ENCODE data around the gene POLD4. TPM values are rescaled to one million over a fixed set of nuclear protein-coding genes. Genes with fewer than 3 reads are reported as not detected.
A peak's percentile ranks its signal among the peaks of the same experiment; 100 is the strongest.

The POLD4 gene
- total and polyA plus RNA-seq, 2 experiments from 2014 or later, result 51.9 to 64.4 TPM

GRCh38 chr11:67349928-67350465 lies 3.3 kb downstream of the POLD4 start:
- H3K4me1 ChIP-seq (ENCODE audit: low read depth), result peaks cover 10% of the 10 kb centered on the region
- no peaks in the 10 kb centered on the region for H3K36me3 ChIP-seq
- TF ChIP-seq, protein P1, sequence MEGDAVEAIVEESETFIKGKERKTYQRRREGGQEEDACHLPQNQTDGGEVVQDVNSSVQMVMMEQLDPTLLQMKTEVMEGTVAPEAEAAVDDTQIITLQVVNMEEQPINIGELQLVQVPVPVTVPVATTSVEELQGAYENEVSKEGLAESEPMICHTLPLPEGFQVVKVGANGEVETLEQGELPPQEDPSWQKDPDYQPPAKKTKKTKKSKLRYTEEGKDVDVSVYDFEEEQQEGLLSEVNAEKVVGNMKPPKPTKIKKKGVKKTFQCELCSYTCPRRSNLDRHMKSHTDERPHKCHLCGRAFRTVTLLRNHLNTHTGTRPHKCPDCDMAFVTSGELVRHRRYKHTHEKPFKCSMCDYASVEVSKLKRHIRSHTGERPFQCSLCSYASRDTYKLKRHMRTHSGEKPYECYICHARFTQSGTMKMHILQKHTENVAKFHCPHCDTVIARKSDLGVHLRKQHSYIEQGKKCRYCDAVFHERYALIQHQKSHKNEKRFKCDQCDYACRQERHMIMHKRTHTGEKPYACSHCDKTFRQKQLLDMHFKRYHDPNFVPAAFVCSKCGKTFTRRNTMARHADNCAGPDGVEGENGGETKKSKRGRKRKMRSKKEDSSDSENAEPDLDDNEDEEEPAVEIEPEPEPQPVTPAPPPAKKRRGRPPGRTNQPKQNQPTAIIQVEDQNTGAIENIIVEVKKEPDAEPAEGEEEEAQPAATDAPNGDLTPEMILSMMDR (IDR thresholded peaks at IDR 0.05; ENCODE audit: low read depth, low read length), result no peak
- no peak overlapping the region for H3K4me3 ChIP-seq
- no peak overlapping the region for H3K27ac ChIP-seq
- no peaks in the 10 kb centered on the region for H3K9me3 ChIP-seq (ENCODE audit: low read depth)
- DNase-seq (ENCODE audit: low read depth in 1 of 2, low spot score in 1 of 2), result no peak
- H3K27me3 ChIP-seq, result no peaks in the 10 kb centered on the region

GRCh38 chr11:67349457-67349856 lies 3.9 kb downstream of the POLD4 start:
- Histone ChIP-seq H3K27ac (no peak overlapping the region), H3K36me3 (no peaks in the 10 kb centered on the region), H3K9me3 (ENCODE audit: low read depth) (no peaks in the 10 kb centered on the region), H3K4me1 (ENCODE audit: low read depth) (peaks cover 10% of the 10 kb centered on the region), H3K4me3 (no peak overlapping the region), H3K27me3 (no peaks in the 10 kb centered on the region)
- peak in 1 of 2 donors; percentile 40 for DNase-seq (ENCODE audit: low read depth in 1 of 2, low spot score in 1 of 2)
- TF ChIP-seq, protein P1 (IDR thresholded peaks at IDR 0.05; ENCODE audit: low read depth, low read length), result no peak

DNA sequence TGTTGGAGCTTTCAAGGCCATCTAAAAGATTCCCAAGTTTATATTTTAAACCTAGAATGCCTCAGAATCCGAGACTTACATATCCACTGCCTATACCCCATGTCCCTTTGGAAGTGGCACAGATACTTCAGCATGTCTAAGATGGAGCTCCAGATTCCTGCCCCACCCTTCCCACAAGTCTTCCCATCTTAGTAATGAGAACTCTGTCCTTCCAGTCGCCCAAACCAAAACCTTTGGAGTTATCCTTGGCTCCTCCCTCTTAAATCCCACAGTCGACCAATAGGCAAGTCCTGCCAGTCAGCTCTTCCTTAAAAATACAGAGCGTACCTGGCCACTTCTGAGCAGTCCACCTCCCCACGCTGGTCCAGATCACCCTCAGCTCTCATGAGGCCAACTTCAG lies 4.3 kb downstream of the POLD4 start:
- H3K4me3 ChIP-seq, result no peak overlapping the region
- H3K36me3 ChIP-seq, result no peaks in the 10 kb centered on the region
- H3K27ac ChIP-seq, result no peak overlapping the region
- H3K27me3 ChIP-seq, result no peaks in the 10 kb centered on the region
- no peaks in the 10 kb centered on the region for H3K9me3 ChIP-seq (ENCODE audit: low read depth)
- peaks cover 7% of the 10 kb centered on the region for H3K4me1 ChIP-seq (ENCODE audit: low read depth)
- DNase-seq (ENCODE audit: low read depth in 1 of 2, low spot score in 1 of 2), result no peak
- TF ChIP-seq, protein P1 (IDR thresholded peaks at IDR 0.05; ENCODE audit: low read depth, low read length), result no peak

- TF ChIP-seq, protein P1 (IDR thresholded peaks at IDR 0.05; ENCODE audit: low read depth, low read length), result no peak
- peak in 1 of 2 donors; percentile 43 for DNase-seq (ENCODE audit: low read depth in 1 of 2, low spot score in 1 of 2)
- no peaks in the 10 kb centered on the region for H3K9me3 ChIP-seq (ENCODE audit: low read depth)
- H3K4me3 ChIP-seq, result no peak overlapping the region
- no peak overlapping the region for H3K27ac ChIP-seq
- H3K36me3 ChIP-seq, result no peaks in the 10 kb centered on the region
- H3K4me1 ChIP-seq (ENCODE audit: low read depth), result peaks cover 4% of the 10 kb centered on the region
- H3K27me3 ChIP-seq, result no peaks in the 10 kb centered on the region
Observed at GRCh38 chr11:67347964-67348749, 5.2 kb downstream of the POLD4 start.

GRCh38 chr11:67345920-67346819 lies 7.2 kb downstream of the POLD4 start:
- H3K9me3 ChIP-seq (ENCODE audit: low read depth), result no peaks in the 10 kb centered on the region
- TF ChIP-seq, protein P1 (IDR thresholded peaks at IDR 0.05; ENCODE audit: low read depth, low read length), result peak; percentile 88
- no peak overlapping the region for H3K4me3 ChIP-seq
- no peaks in the 10 kb centered on the region for H3K36me3 ChIP-seq
- peak; percentile 29 to 71 for DNase-seq (ENCODE audit: low read depth in 1 of 2, low spot score in 1 of 2)
- no peaks in the 10 kb centered on the region for H3K4me1 ChIP-seq (ENCODE audit: low read depth)
- H3K27ac ChIP-seq, result no peak overlapping the region
- no peaks in the 10 kb centered on the region for H3K27me3 ChIP-seq
